ENCODE measurements around the gene NFIB. TPM values are rescaled to one million over a fixed set of nuclear protein-coding genes. Genes with fewer than 3 reads are reported as not detected.

Gene NFIB
- total and polyA plus RNA-seq, 2 of the 8 experiments (the other 6 are each of a cell fraction or from before 2014, with no cell fraction given): 2.6 to 13.1 TPM

DNA sequence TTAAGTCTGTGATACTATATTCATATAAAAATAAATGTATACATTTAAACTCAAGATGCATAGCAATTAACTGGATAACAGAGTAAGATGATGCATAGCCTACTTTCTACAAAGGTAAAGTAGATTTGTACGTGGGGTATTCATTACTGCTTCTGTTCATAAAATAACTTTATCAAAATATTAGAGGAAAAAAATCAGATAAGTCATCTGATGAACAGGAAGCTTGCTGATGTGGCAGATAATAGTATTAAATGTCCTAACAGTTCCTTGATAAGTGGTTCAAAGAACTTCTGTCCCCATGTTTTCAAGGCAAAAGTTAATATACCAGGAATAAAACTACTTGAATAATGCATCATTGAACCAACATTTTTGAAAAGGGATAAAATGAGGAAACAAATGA is 123.7 kb downstream of the NFIB start:
- DNase-seq (ENCODE audit: low read depth in 1 of 2, low spot score in 2 of 2) (no peak), FAIRE-seq (no peak)
- H2BK12ac ChIP-seq (ENCODE audit: low read depth, low read length): no peak overlapping the region
- no peak overlapping the region for H3K4ac ChIP-seq (replicated peaks; ENCODE audit: insufficient read length, low read depth, low read length)
- H3K4me1 ChIP-seq (replicated peaks in 1 of 4; ENCODE audit: control insufficient read depth in 3 of 4, insufficient read depth in 4 of 4, low read length in 3 of 4): peaks cover 0 to 3% (median 2%) of the 10 kb centered on the region in 4 experiments; a peak in 3 of 7 replicates
- H3K9ac ChIP-seq (replicated peaks in 1 of 4; ENCODE audit: extremely low read depth in 1 of 4, low read depth in 3 of 4, low read length in 3 of 4): no peak overlapping the region
- H3K36me3 ChIP-seq (ENCODE audit: control insufficient read depth in 2 of 4, insufficient read depth in 4 of 4, low read length in 3 of 4): no peaks in the 10 kb centered on the region
- H2AFZ ChIP-seq (ENCODE audit: low read length): no peak overlapping the region
- H4K5ac ChIP-seq (ENCODE audit: insufficient read length, low read depth, low read length): no peak overlapping the region
- no peak overlapping the region for H3K4me3 ChIP-seq (ENCODE audit: extremely low read depth in 1 of 4, insufficient read depth in 2 of 4, low read depth in 3 of 4, low read length in 4 of 4)
- no peaks in the 10 kb centered on the region for H3K23me2 ChIP-seq (ENCODE audit: low read depth, low read length)
- H3K79me1 ChIP-seq (ENCODE audit: low read depth, low read length): no peaks in the 10 kb centered on the region; the same call in 1 of the 2 replicates
- H3K79me2 ChIP-seq (ENCODE audit: control insufficient read depth in 1 of 2, insufficient read depth in 2 of 2, low read length in 2 of 2): 0 out of 4 replicates have a peak, but pooled peaks cover 0 to 5% of the 10 kb centered on the region in 2 experiments
- no peak overlapping the region for H4K8ac ChIP-seq (ENCODE audit: extremely low read depth, insufficient read depth, low read length)
- H3K23ac ChIP-seq (ENCODE audit: insufficient read length): no peak overlapping the region
- POLR2A ChIA-PET (ENCODE audit: partially characterized antibody): no interaction called here
- no peaks in the 10 kb centered on the region for H3K27me3 ChIP-seq (replicated peaks in 1 of 4; ENCODE audit: control insufficient read depth in 3 of 4, extremely low read depth in 1 of 4, insufficient read depth in 3 of 4, low read length in 3 of 4)
- no peak overlapping the region for H4K91ac ChIP-seq (replicated peaks; ENCODE audit: insufficient read length, low read length)
- no peak overlapping the region for H2BK120ac ChIP-seq (replicated peaks; ENCODE audit: low read depth, low read length)
- no peak overlapping the region for H2BK20ac ChIP-seq (ENCODE audit: low read length)
- H3K18ac ChIP-seq (ENCODE audit: extremely low read depth, low read length): no peak overlapping the region
- no peak overlapping the region for H3K14ac ChIP-seq (ENCODE audit: insufficient read length)
- no peak overlapping the region for H3K56ac ChIP-seq (replicated peaks; ENCODE audit: insufficient read length, low read depth, low read length)
- no peak overlapping the region for H2BK15ac ChIP-seq (ENCODE audit: low read length)
- H2BK5ac ChIP-seq (ENCODE audit: low read depth, low read length): no peak overlapping the region
- H3K9me3 ChIP-seq (ENCODE audit: insufficient read depth in 2 of 2, low read depth in 1 of 2, low read length in 1 of 2): no peaks in the 10 kb centered on the region
- H4K20me1 ChIP-seq (replicated peaks in 1 of 2; ENCODE audit: control insufficient read depth in 1 of 2, insufficient read depth in 2 of 2, low read length in 2 of 2): no peaks in the 10 kb centered on the region
- H3K27ac ChIP-seq (ENCODE audit: low read depth, low read length): no peak overlapping the region
- H3K4me2 ChIP-seq (ENCODE audit: insufficient read depth in 1 of 2, low read depth in 2 of 2, low read length in 2 of 2): no peak overlapping the region
- CTCF ChIA-PET (ENCODE audit: partially characterized antibody): no interaction called here
- no peak overlapping the region for H2AK5ac ChIP-seq (ENCODE audit: low read depth, low read length)
- WGBS, 2 experiments (ENCODE audit: extremely low coverage in 1 of 2, insufficient coverage in 1 of 2, insufficient read length in 1 of 2, insufficient replicate concordance in 2 of 2, low coverage in 1 of 2, low lambda C conversion rate in 2 of 2, missing lambda C conversion rate in 1 of 2): 92% methylated on average over 1 of the region's 1 CpG; no CpG with 5 or more reads in 1 of the 2 experiments
- no peak for TF ChIP-seq HDAC2 (IDR thresholded peaks at IDR 0.05; ENCODE audit: borderline replicate concordance in 1 of 2, low read depth in 2 of 2, low read length in 2 of 2)
- TF ChIP-seq, protein P1, sequence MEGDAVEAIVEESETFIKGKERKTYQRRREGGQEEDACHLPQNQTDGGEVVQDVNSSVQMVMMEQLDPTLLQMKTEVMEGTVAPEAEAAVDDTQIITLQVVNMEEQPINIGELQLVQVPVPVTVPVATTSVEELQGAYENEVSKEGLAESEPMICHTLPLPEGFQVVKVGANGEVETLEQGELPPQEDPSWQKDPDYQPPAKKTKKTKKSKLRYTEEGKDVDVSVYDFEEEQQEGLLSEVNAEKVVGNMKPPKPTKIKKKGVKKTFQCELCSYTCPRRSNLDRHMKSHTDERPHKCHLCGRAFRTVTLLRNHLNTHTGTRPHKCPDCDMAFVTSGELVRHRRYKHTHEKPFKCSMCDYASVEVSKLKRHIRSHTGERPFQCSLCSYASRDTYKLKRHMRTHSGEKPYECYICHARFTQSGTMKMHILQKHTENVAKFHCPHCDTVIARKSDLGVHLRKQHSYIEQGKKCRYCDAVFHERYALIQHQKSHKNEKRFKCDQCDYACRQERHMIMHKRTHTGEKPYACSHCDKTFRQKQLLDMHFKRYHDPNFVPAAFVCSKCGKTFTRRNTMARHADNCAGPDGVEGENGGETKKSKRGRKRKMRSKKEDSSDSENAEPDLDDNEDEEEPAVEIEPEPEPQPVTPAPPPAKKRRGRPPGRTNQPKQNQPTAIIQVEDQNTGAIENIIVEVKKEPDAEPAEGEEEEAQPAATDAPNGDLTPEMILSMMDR (IDR thresholded peaks at IDR 0.05; ENCODE audit: control extremely low read depth in 1 of 3, insufficient read depth in 1 of 3, low read depth in 1 of 3, low read length in 3 of 3): no peak
- no peak for TF ChIP-seq CEBPB (IDR thresholded peaks at IDR 0.05; ENCODE audit: low read depth, low read length)
- TF ChIP-seq RBBP5 (IDR thresholded peaks at IDR 0.05; ENCODE audit: borderline replicate concordance, low read depth, low read length): no peak
- TF ChIP-seq YY1 (IDR thresholded peaks at IDR 0.05; ENCODE audit: low read depth, low read length): no peak
